MM.1S (cell line): ENCODE measurements around the gene TIGD2.

ENCODE experiments used
- DNase-seq: peaks from one replicate; pipeline ENCODE4 v3.0.0-alpha.2; 2015
- H2AFZ ChIP-seq: fragments of 300-600 bp; sonication (generic); 2 replicates; pipeline ENCODE4 v1.6.0; 2016; ENCODE audit warnings: antibody characterized with exemption, low read length
- H3F3A ChIP-seq: fragments of 300-600 bp; sonication (generic); 2 replicates; pipeline ENCODE4 v1.6.1; 2016; ENCODE audit warnings: mild to moderate bottlenecking, antibody characterized with exemption, low read length, moderate library complexity, mixed read lengths; ENCODE audit not compliant: insufficient read depth
- H3K27ac ChIP-seq: fragments of 300-600 bp; sonication (generic); 2 replicates; pipeline ENCODE4 v1.5.1; 2016; ENCODE audit warnings: mild to moderate bottlenecking, low read length
- H3K27me3 ChIP-seq: fragments of 300-600 bp; sonication (generic); replicated peaks from 2 replicates; pipeline ENCODE4 v1.6.0; 2016; ENCODE audit warnings: low read length; ENCODE audit not compliant: insufficient read depth
- H3K36me3 ChIP-seq: fragments of 300-600 bp; sonication (generic); replicated peaks from 2 replicates; pipeline ENCODE4 v1.6.1; 2016; ENCODE audit warnings: mild to moderate bottlenecking, low read length, mixed read lengths; ENCODE audit not compliant: insufficient read depth
- H3K4me1 ChIP-seq: fragments of 300-600 bp; sonication (generic); 2 replicates; pipeline ENCODE4 v1.6.1; 2016; ENCODE audit warnings: low read length, mixed read lengths
- H3K4me2 ChIP-seq: fragments of 300-600 bp; sonication (generic); 2 replicates; pipeline ENCODE4 v1.6.0; 2016; ENCODE audit warnings: low read depth, low read length
- H3K4me3 ChIP-seq: fragments of 300-600 bp; sonication (generic); 2 replicates; pipeline ENCODE4 v1.5.1; 2016; ENCODE audit warnings: low read length, mixed read lengths
- H3K79me2 ChIP-seq: fragments of 300-600 bp; sonication (generic); 2 replicates; pipeline ENCODE4 v1.6.1; 2016; ENCODE audit warnings: mixed run types, low read length, mixed read lengths
- H3K9ac ChIP-seq: fragments of 300-600 bp; sonication (generic); 2 replicates; pipeline ENCODE4 v1.6.1; 2016; ENCODE audit warnings: low read length, mixed read lengths
- H3K9me2 ChIP-seq: fragments of 300-600 bp; sonication (generic); replicated peaks from 2 replicates; pipeline ENCODE4 v1.6.1; 2016; ENCODE audit warnings: mild to moderate bottlenecking, low read length, mixed read lengths; ENCODE audit not compliant: insufficient read depth
- H3K9me3 ChIP-seq: fragments of 300-600 bp; sonication (generic); replicated peaks from 2 replicates; pipeline ENCODE4 v1.6.1; 2016; ENCODE audit warnings: mild to moderate bottlenecking, low read length, mixed read lengths; ENCODE audit not compliant: insufficient read depth
- H4K20me1 ChIP-seq: fragments of 300-600 bp; sonication (generic); 2 replicates; pipeline ENCODE4 v1.6.1; 2016; ENCODE audit warnings: mild to moderate bottlenecking, low read length, moderate library complexity, mixed read lengths; ENCODE audit not compliant: insufficient read depth
- EZH2 ChIP-seq: fragments of 300-600 bp; sonication (generic); optimal IDR thresholded peaks from 2 replicates; pipeline ENCODE3; 2017; ENCODE audit warnings: low read depth, mild to moderate bottlenecking, antibody characterized with exemption, low read length, mixed read lengths
- EZH2phosphoT487 ChIP-seq: fragments of 300-600 bp; sonication (generic); IDR thresholded peaks from 2 replicates; pipeline ENCODE4 v1.6.1; 2018; ENCODE audit warnings: antibody characterized with exemption, low read length
- TF ChIP-seq, protein P1 (sequence below): fragments of 300-600 bp; sonication (generic); IDR thresholded peaks from 2 replicates; pipeline ENCODE4 v1.5.1; 2016; ENCODE audit warnings: antibody characterized with exemption, low read length, mixed read lengths

TIGD2 gene

DNA sequence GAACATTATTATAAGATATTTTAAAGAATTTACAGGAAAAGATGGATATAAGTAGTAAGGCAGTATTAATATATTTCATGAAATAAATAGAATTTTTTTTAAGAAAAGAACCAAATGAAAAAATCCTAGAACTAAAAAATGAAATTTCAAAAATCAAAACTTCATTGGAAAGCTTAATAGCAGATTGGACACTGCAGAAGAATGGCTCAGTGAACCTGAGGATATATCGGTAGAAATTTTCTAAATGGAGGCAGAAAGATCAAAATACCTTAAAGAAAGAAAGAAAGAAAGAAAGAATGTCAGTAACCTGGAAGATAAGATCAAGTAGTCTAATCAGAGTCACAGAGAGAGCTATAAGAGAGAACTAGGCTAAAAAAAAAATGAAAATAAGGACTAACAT, 33.0 kb upstream of the TIGD2 start:
- no peak overlapping the region for H3K4me3 ChIP-seq
- no peaks in the 10 kb centered on the region for H3F3A ChIP-seq
- no peak overlapping the region for H3K4me2 ChIP-seq
- no peaks in the 10 kb centered on the region for H4K20me1 ChIP-seq
- no peaks in the 10 kb centered on the region for H3K79me2 ChIP-seq
- peaks cover 6% of the 10 kb centered on the region; the same call in 1 of the 2 replicates for H3K4me1 ChIP-seq
- H3K9ac ChIP-seq = no peak overlapping the region
- no peaks in the 10 kb centered on the region for H3K27me3 ChIP-seq
- H3K9me3 ChIP-seq = no peaks in the 10 kb centered on the region
- no peaks in the 10 kb centered on the region for H3K36me3 ChIP-seq
- H2AFZ ChIP-seq = no peak overlapping the region
- H3K27ac ChIP-seq = no peak overlapping the region
- no peaks in the 10 kb centered on the region for H3K9me2 ChIP-seq
- TF ChIP-seq, protein P1, sequence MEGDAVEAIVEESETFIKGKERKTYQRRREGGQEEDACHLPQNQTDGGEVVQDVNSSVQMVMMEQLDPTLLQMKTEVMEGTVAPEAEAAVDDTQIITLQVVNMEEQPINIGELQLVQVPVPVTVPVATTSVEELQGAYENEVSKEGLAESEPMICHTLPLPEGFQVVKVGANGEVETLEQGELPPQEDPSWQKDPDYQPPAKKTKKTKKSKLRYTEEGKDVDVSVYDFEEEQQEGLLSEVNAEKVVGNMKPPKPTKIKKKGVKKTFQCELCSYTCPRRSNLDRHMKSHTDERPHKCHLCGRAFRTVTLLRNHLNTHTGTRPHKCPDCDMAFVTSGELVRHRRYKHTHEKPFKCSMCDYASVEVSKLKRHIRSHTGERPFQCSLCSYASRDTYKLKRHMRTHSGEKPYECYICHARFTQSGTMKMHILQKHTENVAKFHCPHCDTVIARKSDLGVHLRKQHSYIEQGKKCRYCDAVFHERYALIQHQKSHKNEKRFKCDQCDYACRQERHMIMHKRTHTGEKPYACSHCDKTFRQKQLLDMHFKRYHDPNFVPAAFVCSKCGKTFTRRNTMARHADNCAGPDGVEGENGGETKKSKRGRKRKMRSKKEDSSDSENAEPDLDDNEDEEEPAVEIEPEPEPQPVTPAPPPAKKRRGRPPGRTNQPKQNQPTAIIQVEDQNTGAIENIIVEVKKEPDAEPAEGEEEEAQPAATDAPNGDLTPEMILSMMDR = no peak
- TF ChIP-seq EZH2phosphoT487 = no peak
- TF ChIP-seq EZH2 = no peak
- no peak for DNase-seq

DNA sequence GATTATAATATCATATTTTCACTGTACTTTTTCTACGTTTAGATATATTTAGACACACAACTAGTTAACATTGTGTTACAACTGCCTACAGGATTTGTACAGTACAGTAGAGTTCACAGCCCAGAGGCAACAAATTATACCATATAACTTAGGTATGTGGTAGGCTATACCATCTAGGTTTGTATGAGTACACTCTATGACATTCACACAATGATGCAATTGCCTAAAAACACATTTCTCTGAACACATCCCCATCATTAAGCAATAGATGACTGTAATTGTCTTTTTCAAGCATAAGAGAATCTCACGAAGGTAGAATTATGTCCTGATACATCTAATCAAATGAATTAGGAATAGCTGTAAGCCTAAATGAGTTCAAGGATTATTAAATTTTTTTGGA, 12.3 kb upstream of the TIGD2 start:
- Histone ChIP-seq H3K4me2 (no peak overlapping the region), H3K27ac (no peak overlapping the region), H4K20me1 (no peaks in the 10 kb centered on the region), H3K4me3 (no peak overlapping the region), H2AFZ (no peak overlapping the region), H3K36me3 (no peaks in the 10 kb centered on the region), H3K9ac (no peak overlapping the region), H3K9me3 (no peaks in the 10 kb centered on the region), H3K79me2 (no peaks in the 10 kb centered on the region), H3K9me2 (no peaks in the 10 kb centered on the region), H3K4me1 (peaks cover 9% of the 10 kb centered on the region), H3F3A (no peaks in the 10 kb centered on the region; the same call in 1 of the 2 replicates), H3K27me3 (no peaks in the 10 kb centered on the region)
- TF ChIP-seq, protein P1 = no peak
- no peak for TF ChIP-seq EZH2phosphoT487
- TF ChIP-seq EZH2 = no peak
- DNase-seq = no peak

DNA sequence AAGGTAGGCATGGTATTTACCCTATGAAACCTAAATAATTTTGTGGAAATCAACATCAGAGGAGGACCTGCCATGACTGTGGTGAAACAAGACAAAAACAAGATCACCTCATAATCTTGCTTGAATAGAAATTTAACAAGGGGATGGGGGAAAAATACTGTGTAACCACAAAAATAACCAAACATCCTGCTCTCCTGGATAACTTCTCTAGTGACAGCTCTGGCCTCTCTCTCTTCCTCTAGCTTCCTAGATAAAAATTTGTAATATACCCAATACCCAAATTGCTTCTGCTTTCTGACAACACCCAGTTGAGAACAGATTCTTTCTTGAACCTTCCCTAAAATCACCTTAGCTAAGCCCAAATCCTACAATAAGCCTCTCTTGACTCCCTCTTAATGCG, 11.9 kb upstream of the TIGD2 start:
- Histone ChIP-seq H3K9ac (no peak overlapping the region), H3K9me2 (no peaks in the 10 kb centered on the region), H3K27me3 (no peaks in the 10 kb centered on the region), H3K9me3 (no peaks in the 10 kb centered on the region), H3K4me1 (peaks cover 9% of the 10 kb centered on the region), H3K79me2 (no peaks in the 10 kb centered on the region), H4K20me1 (no peaks in the 10 kb centered on the region), H3K36me3 (no peaks in the 10 kb centered on the region), H3K4me2 (no peak overlapping the region), H3F3A (no peaks in the 10 kb centered on the region; the same call in 1 of the 2 replicates), H3K4me3 (no peak overlapping the region), H3K27ac (no peak overlapping the region), H2AFZ (no peak overlapping the region)
- TF ChIP-seq, protein P1 = no peak
- TF ChIP-seq EZH2phosphoT487 (no peak), EZH2 (no peak)
- no peak for DNase-seq
